ENCODE data around the gene IVNS1ABP. TPM values are rescaled to one million over a fixed set of nuclear protein-coding genes. Genes with fewer than 3 reads are reported as not detected.
"Not testable (repeated sequence)": the region's sequence is repeated elsewhere in the genome, so short reads cannot be mapped to it uniquely, and the experiment has no call there.

IVNS1ABP gene
- total RNA-seq, 4 donors from 2014 or later = 51.7 to 87.8 (median 61.1) TPM

- TF ChIP-seq POLR2A (IDR thresholded peaks at IDR 0.05) (no peak), CTCF (IDR thresholded peaks at IDR 0.05) (no peak)
- 90 to 91% methylated on average over 1 of the region's 1 CpG for WGBS, 2 donors
- DNase-seq = no peak
- Histone ChIP-seq H3K9me3 (no peaks in the 10 kb centered on the region), H3K27me3 (no peaks in the 10 kb centered on the region), H3K36me3 (no peaks in the 10 kb centered on the region), H3K27ac (no peak overlapping the region), H3K4me1 (no peaks in the 10 kb centered on the region), H3K4me3 (replicated peaks in 1 of 3) (no peak overlapping the region)
- intact Hi-C loops (cut with DNase I) = no loop called here
Observed at GRCh38 chr1:185258676-185259075, 58.4 kb downstream of the IVNS1ABP start.

- Histone ChIP-seq H3K9me3 (no peaks in the 10 kb centered on the region), H3K27ac (no peak overlapping the region), H3K4me1 (no peaks in the 10 kb centered on the region), H3K36me3 (no peaks in the 10 kb centered on the region), H3K27me3 (no peaks in the 10 kb centered on the region), H3K4me3 (replicated peaks in 1 of 3) (no peak overlapping the region)
- WGBS, 2 donors = 92 to 95% methylated on average over 2 of the region's 2 CpGs
- TF ChIP-seq CTCF (IDR thresholded peaks at IDR 0.05) (no peak), POLR2A (IDR thresholded peaks at IDR 0.05) (no peak)
- intact Hi-C loops (cut with DNase I) = no loop called here
- no peak for DNase-seq
Observed at GRCh38 chr1:185257950-185258208, 59.2 kb downstream of the IVNS1ABP start.

GRCh38 chr1:185257116-185257949 is 59.7 kb downstream of the IVNS1ABP start:
- H3K27me3 ChIP-seq; intact Hi-C loops (cut with DNase I); H3K4me1 ChIP-seq; H3K27ac ChIP-seq; H3K36me3 ChIP-seq; H3K9me3 ChIP-seq; DNase-seq; H3K4me3 ChIP-seq (replicated peaks in 1 of 3): not testable (repeated sequence)
- 94 to 95% methylated on average over 16 to 25 of the region's 32 CpGs for WGBS, 2 donors

GRCh38 chr1:185255595-185255994 is 61.4 kb downstream of the IVNS1ABP start:
- H3K27ac ChIP-seq; intact Hi-C loops (cut with DNase I): not testable (repeated sequence)
- whole genome bisulfite sequencing, 2 donors = 98 to 99% methylated on average over 5 of the region's 6 CpGs

GRCh38 chr1:185252404-185252803 is 64.6 kb downstream of the IVNS1ABP start:
- DNase-seq; H3K27ac ChIP-seq; H3K4me1 ChIP-seq; intact Hi-C loops (cut with DNase I); H3K36me3 ChIP-seq; H3K4me3 ChIP-seq (replicated peaks in 1 of 3); H3K9me3 ChIP-seq; H3K27me3 ChIP-seq: not testable (repeated sequence)
- WGBS, 2 donors = 90 to 100% methylated on average over 1 of the region's 1 CpG

More at GRCh38 chr1:185255595-185255994, 61.4 kb downstream of the IVNS1ABP start:
- not testable (repeated sequence) for DNase-seq; H3K27me3 ChIP-seq; H3K9me3 ChIP-seq; H3K4me1 ChIP-seq; H3K36me3 ChIP-seq; H3K4me3 ChIP-seq (replicated peaks in 1 of 3)

- H3K4me1 ChIP-seq; intact Hi-C loops (cut with DNase I); H3K27me3 ChIP-seq; H3K4me3 ChIP-seq (replicated peaks in 1 of 3); H3K27ac ChIP-seq; DNase-seq; H3K36me3 ChIP-seq; H3K9me3 ChIP-seq: not testable (repeated sequence)
- WGBS, 2 donors = 94 to 100% methylated on average over 3 of the region's 4 CpGs
Observed at GRCh38 chr1:185251928-185252327, 65.1 kb downstream of the IVNS1ABP start.

- TF ChIP-seq CTCF (IDR thresholded peaks at IDR 0.05) (no peak), POLR2A (IDR thresholded peaks at IDR 0.05) (no peak)
- Histone ChIP-seq H3K4me1 (no peaks in the 10 kb centered on the region), H3K36me3 (no peaks in the 10 kb centered on the region), H3K27ac (no peak overlapping the region), H3K4me3 (replicated peaks in 1 of 3) (no peak overlapping the region), H3K9me3 (no peaks in the 10 kb centered on the region), H3K27me3 (no peaks in the 10 kb centered on the region)
- no peak for DNase-seq
- WGBS, 2 donors = 82 to 85% methylated on average over 4 of the region's 4 CpGs
- intact Hi-C loops (cut with DNase I) = no loop called here
Observed at GRCh38 chr1:185250063-185250462, 67.0 kb downstream of the IVNS1ABP start.
